MCF 10A (cell line): Measurements from ENCODE around the gene ETNK1. TPM values are rescaled to one million over a fixed set of nuclear protein-coding genes. Genes with fewer than 3 reads are reported as not detected.

ENCODE experiments used
- BruUV-seq: library from RNA; stranded (reverse); fragments of 400-500 nt; replicated peaks from 2 replicates; lab custom pipeline; 2021; lab: Mats Ljungman, UMichigan
- CTCF ChIA-PET: fragments of 300-600 bp; sonication (Branson Sonifier 250); formaldehyde crosslinking; extraction: SDS; loops from one replicate; lab custom pipeline; 2021; ENCODE audit warnings: antibody characterized with exemption, inconsistent platforms; lab: Yijun Ruan, JAX
- POLR2A ChIA-PET: fragments of 300-600, 350-650 bp; sonication (Branson Sonifier 250); formaldehyde crosslinking; extraction: SDS; loops from one replicate; lab custom pipeline; 2020; ENCODE audit warnings: antibody characterized with exemption, inconsistent platforms; lab: Yijun Ruan, JAX
- DNase-seq: peaks from one replicate; pipeline ENCODE4 v3.0.0-alpha.2; 2018; ENCODE audit not compliant: unreplicated experiment
- H3K27ac Mint-ChIP-seq: one replicate; pipeline ENCODE4 v1.8.0; 2022; ENCODE audit warnings: mild to moderate bottlenecking, low read depth, mixed read lengths; ENCODE audit not compliant: unreplicated experiment
- H3K27me3 Mint-ChIP-seq: one replicate; pipeline ENCODE4 v1.8.0; 2022; ENCODE audit warnings: mixed read lengths; ENCODE audit not compliant: insufficient read depth, unreplicated experiment
- H3K36me3 Mint-ChIP-seq: one replicate; pipeline ENCODE4 v1.8.0; 2022; ENCODE audit warnings: mild to moderate bottlenecking, moderate library complexity, mixed read lengths; ENCODE audit not compliant: insufficient read depth, unreplicated experiment
- H3K4me1 Mint-ChIP-seq: one replicate; pipeline ENCODE4 v1.8.0; 2022; ENCODE audit warnings: mixed read lengths; ENCODE audit not compliant: insufficient read depth, unreplicated experiment
- H3K4me3 Mint-ChIP-seq: one replicate; pipeline ENCODE4 v1.8.0; 2022; ENCODE audit warnings: mild to moderate bottlenecking, moderate library complexity, mixed read lengths; ENCODE audit not compliant: unreplicated experiment
- H3K9me3 Mint-ChIP-seq: one replicate; pipeline ENCODE4 v1.8.0; 2022; ENCODE audit warnings: mixed read lengths; ENCODE audit not compliant: unreplicated experiment
- intact Hi-C: fragments of 100-400 bp; cut with micrococcal nuclease; formaldehyde crosslinking; loops from 2 replicates; pipeline ENCODE4 v1.14.1; 2022
- total RNA-seq: library from RNA; stranded (reverse); gene quantifications from 2 replicates; pipeline ENCODE4 v1.2.3, GENCODE V29; 2022
- TF ChIP-seq, protein P1 (sequence below): fragments of 200-600 bp; IDR thresholded peaks from one replicate; pipeline ENCODE4 v1.8.0; 2022; ENCODE audit warnings: antibody characterized with exemption, mild to moderate bottlenecking; ENCODE audit not compliant: unreplicated experiment

ETNK1 gene
- total RNA-seq, 1 experiment from 2014 or later: 38.3 TPM

DNA sequence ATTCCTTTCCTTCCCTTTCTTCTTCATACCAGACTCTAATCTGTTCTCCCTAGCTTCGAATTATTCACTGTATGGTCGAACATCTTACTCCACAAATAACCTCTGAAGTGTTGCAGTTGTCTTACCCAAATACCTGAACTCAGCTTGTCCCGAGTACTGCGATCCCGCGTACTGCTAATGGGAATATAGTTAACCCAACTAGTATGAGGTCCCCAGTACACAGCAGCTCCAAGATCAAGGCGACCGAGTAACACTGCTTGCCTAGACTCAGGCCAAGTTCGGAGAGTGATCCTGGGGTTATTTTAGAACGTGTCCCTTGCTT is 462 bp upstream of the ETNK1 start:
- Mint-ChIP-seq H3K27me3 (no peaks in the 10 kb centered on the region), H3K4me1 (peaks cover 19% of the 10 kb centered on the region), H3K36me3 (no peaks in the 10 kb centered on the region), H3K4me3 (peak overlapping the region; percentile 100), H3K27ac (peak overlapping the region; percentile 99), H3K9me3 (no peaks in the 10 kb centered on the region)
- CTCF ChIA-PET: interaction anchor here (0.7 to 1.2 kb wide), 5 partner anchors 60 to 582 kb away, joined by 3 to 5 read pairs (median 4); partner anchors contain the start of gene C2CD5
- no peak for DNase-seq
- intact Hi-C loops: no loop called here
- POLR2A ChIA-PET: interaction anchor here (0.7 to 7.4 kb wide), 16 partner anchors 9 to 341 kb away, joined by 3 to 82 read pairs (median 4); partner anchors contain the start of gene C2CD5
- TSS peak; percentile 86 for BruUV-seq
- TF ChIP-seq, protein P1, sequence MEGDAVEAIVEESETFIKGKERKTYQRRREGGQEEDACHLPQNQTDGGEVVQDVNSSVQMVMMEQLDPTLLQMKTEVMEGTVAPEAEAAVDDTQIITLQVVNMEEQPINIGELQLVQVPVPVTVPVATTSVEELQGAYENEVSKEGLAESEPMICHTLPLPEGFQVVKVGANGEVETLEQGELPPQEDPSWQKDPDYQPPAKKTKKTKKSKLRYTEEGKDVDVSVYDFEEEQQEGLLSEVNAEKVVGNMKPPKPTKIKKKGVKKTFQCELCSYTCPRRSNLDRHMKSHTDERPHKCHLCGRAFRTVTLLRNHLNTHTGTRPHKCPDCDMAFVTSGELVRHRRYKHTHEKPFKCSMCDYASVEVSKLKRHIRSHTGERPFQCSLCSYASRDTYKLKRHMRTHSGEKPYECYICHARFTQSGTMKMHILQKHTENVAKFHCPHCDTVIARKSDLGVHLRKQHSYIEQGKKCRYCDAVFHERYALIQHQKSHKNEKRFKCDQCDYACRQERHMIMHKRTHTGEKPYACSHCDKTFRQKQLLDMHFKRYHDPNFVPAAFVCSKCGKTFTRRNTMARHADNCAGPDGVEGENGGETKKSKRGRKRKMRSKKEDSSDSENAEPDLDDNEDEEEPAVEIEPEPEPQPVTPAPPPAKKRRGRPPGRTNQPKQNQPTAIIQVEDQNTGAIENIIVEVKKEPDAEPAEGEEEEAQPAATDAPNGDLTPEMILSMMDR: no peak

DNA sequence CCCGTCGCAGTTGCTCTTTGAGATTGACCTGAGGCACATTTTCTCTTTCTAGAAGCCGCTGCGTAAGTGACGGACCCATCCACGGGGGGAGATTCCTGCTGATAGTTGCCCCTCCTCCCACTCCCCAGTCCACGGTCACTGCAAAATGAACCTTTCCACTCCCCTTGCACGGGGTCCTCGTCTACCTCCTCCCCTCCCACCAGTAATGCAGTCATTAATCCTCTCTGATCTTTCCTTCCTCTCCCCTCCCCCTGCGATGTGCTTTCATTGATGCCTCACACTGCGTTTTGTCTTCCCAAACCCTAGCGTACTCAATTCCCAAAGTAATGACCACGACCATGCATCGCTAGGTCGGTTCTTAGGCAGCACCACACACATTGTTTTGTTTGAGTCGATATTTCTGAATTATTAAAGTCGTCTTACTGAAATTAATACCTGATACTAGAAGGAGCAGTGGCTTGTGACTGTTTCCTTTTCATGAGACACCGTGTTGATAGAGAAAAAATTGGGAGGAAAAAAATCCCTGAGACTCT is 857 bp downstream of the ETNK1 start:
- Mint-ChIP-seq H3K4me3 (peak overlapping the region; percentile 100), H3K27ac (peak overlapping the region; percentile 99), H3K36me3 (peaks cover 7% of the 10 kb centered on the region), H3K9me3 (no peaks in the 10 kb centered on the region), H3K27me3 (no peaks in the 10 kb centered on the region), H3K4me1 (peaks cover 25% of the 10 kb centered on the region)
- TF ChIP-seq, protein P1: no peak
- peak; percentile 65 for DNase-seq
- intact Hi-C loops: loop anchor here (2.0 to 5.0 kb wide), 3 partner anchors 81 to 169 kb away; partner anchors contain the start of gene C2CD5
- POLR2A ChIA-PET: interaction anchor here (0.6 to 7.4 kb wide), 6 partner anchors 15 to 107 kb away, joined by 3 to 82 read pairs (median 4); partner anchors contain the start of gene C2CD5
- no TSS peak for BruUV-seq
- CTCF ChIA-PET: interaction anchor here (0.5 kb wide), 1 partner anchor 1101 kb away, joined by 4 read pairs; no protein-coding TSS in a partner anchor

DNA sequence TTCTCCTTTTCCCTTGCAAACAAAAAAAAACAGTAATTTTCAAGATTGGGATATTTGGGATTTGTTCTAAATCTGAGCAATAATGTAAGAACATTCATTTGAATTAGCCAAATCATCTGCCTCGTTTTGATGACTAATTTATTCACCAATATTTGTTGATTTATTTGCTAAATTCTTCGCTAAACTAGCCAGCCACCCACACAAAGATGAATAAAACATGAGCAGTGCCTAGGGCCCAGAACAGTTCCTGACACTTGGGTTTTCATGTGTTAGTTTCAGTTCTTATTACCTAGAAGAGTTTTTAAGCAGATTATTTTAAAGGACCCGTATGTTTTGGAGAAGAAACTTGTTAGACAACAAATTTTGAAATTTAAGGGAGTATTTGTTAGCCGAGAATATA is 1.4 kb downstream of the ETNK1 start:
- Mint-ChIP-seq H3K9me3 (no peaks in the 10 kb centered on the region), H3K27ac (peak overlapping the region; percentile 99), H3K27me3 (no peaks in the 10 kb centered on the region), H3K36me3 (peaks cover 12% of the 10 kb centered on the region), H3K4me3 (peak overlapping the region; percentile 100), H3K4me1 (peaks cover 27% of the 10 kb centered on the region)
- ChIA-PET POLR2A (interaction anchor here (0.6 to 7.4 kb wide), 5 partner anchors 16 to 116 kb away, joined by 3 to 82 read pairs (median 5); partner anchors contain the start of gene C2CD5), CTCF (interaction anchor here (0.5 to 1.3 kb wide), 2 partner anchors 82 to 1101 kb away, joined by 4 read pairs; partner anchors contain the start of gene C2CD5)
- TF ChIP-seq, protein P1: no peak
- intact Hi-C loops: loop anchor here (2.0 to 5.0 kb wide), 3 partner anchors 82 to 169 kb away; partner anchors contain the start of gene C2CD5
- BruUV-seq: no TSS peak
- DNase-seq: peak; percentile 34

DNA sequence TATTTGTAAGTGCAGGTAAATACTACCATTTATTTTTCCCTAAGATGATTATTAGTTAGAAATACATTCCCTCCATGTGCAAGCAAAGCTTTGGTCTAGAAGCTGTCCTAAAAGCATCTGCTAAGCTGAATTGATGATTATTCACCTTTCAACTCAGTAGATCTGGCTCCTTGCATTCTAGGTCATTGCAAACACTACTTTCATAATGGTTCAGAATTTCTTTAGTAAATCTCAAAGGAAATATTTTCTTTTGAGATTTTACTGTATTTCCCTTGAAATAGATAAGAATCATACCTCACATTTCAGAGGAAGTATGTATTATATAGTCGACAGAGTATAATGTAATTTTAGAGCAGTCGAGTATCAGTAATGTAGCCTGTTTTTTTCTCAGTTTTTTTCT is 2.4 kb downstream of the ETNK1 start:
- H3K4me1 Mint-ChIP-seq: peaks cover 31% of the 10 kb centered on the region
- TF ChIP-seq, protein P1: no peak
- H3K4me3 Mint-ChIP-seq: peak overlapping the region; percentile 100
- POLR2A ChIA-PET: interaction anchor here (0.7 to 7.4 kb wide), 7 partner anchors 26 to 191 kb away, joined by 3 to 82 read pairs (median 4); partner anchors contain the start of gene C2CD5
- H3K36me3 Mint-ChIP-seq: peaks cover 17% of the 10 kb centered on the region
- no peaks in the 10 kb centered on the region for H3K27me3 Mint-ChIP-seq
- BruUV-seq: no TSS peak
- peak; percentile 13 for DNase-seq
- CTCF ChIA-PET: interaction anchor here (0.7 to 1.3 kb wide), 2 partner anchors 78 to 83 kb away, joined by 3 to 4 read pairs; partner anchors contain the start of gene C2CD5
- no peaks in the 10 kb centered on the region for H3K9me3 Mint-ChIP-seq
- intact Hi-C loops: loop anchor here (2.0 to 5.0 kb wide), 3 partner anchors 83 to 170 kb away; partner anchors contain the start of gene C2CD5
- peak overlapping the region; percentile 99 for H3K27ac Mint-ChIP-seq
